Stimulated activated CD4-positive, alpha-beta T cell treated with anti-CD3 and anti-CD28 coated beads, TNF-alpha, amount 100 ng/mL, for 1 hour (primary cell): ENCODE data around the gene ZNF467.

Experiments used
- DNase-seq, 3 donors: peaks; one replicate each; pipeline ENCODE4 v3.0.0-alpha.2; 2020; ENCODE audit warnings: low read depth in 3 of 3, low spot score in 1 of 3

Gene ZNF467

GRCh38 chr7:149787428-149788299 is 14.3 kb upstream of the ZNF467 start:
- no peak for DNase-seq

- no peak for DNase-seq
Observed at GRCh38 chr7:149785983-149786382, 12.6 kb upstream of the ZNF467 start.

GRCh38 chr7:149785402-149785801 is 12.0 kb upstream of the ZNF467 start:
- no peak for DNase-seq

GRCh38 chr7:149784251-149784608 is 10.8 kb upstream of the ZNF467 start:
- DNase-seq = no peak

- DNase-seq = no peak
Observed at GRCh38 chr7:149783386-149784250, 10.2 kb upstream of the ZNF467 start.

- no peak for DNase-seq
Observed at GRCh38 chr7:149782682-149783345, 9.4 kb upstream of the ZNF467 start.

GRCh38 chr7:149781921-149782320 is 8.5 kb upstream of the ZNF467 start:
- DNase-seq = no peak

GRCh38 chr7:149780636-149781419 is 7.4 kb upstream of the ZNF467 start:
- no peak for DNase-seq

GRCh38 chr7:149780056-149780455 is 6.7 kb upstream of the ZNF467 start:
- no peak for DNase-seq

GRCh38 chr7:149779502-149779805 is 6.1 kb upstream of the ZNF467 start:
- DNase-seq = no peak

- no peak for DNase-seq
Observed at GRCh38 chr7:149778696-149779501, 5.5 kb upstream of the ZNF467 start.

- DNase-seq = no peak
Observed at GRCh38 chr7:149778327-149778637, 4.9 kb upstream of the ZNF467 start.

- DNase-seq = no peak
Observed at GRCh38 chr7:149777551-149778326, 4.4 kb upstream of the ZNF467 start.

GRCh38 chr7:149776848-149777407 is 3.5 kb upstream of the ZNF467 start:
- DNase-seq = no peak

GRCh38 chr7:149776289-149776688 is 2.9 kb upstream of the ZNF467 start:
- no peak for DNase-seq

GRCh38 chr7:149775176-149775556 is 1.8 kb upstream of the ZNF467 start:
- no peak for DNase-seq

GRCh38 chr7:149774237-149775175 is 1.1 kb upstream of the ZNF467 start:
- DNase-seq = no peak

GRCh38 chr7:149772956-149773434 is 393 bp downstream of the ZNF467 start:
- DNase-seq = peak in 1 of 3 donors; percentile 15
